HG03558 (cell line): ENCODE results near the gene DDC.

Source experiments
- ATAC-seq: cut with Tn5 transposase; IDR thresholded peaks from one replicate; pipeline ENCODE4 v1.9.1; 2021; ENCODE audit warnings: moderate number of reproducible peaks; ENCODE audit not compliant: unreplicated experiment; ENCODE audit errors: extremely low read depth

Gene DDC

DNA sequence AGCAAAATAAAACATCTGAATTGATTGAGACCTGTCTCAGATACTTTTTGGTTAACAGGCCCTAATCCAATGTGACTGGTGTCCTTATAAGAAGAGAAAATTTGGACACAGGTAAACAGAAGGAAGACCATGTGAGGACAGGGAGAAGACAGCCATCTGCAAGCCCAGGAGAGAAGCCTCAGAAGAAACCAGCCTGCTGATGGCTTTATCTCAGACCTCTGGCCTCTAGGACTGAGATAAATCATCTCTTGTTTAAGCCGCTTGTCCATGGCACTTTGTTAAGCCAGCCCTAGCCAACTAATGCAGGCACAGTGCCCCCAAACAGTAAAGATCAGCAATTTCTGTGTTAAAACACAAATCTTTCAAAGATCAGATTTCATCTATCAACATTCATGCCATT lies 73.3 kb downstream of the DDC start:
- ATAC-seq, result no peak

GRCh38 chr7:50491209-50491608 lies 74.0 kb downstream of the DDC start:
- no peak for ATAC-seq

GRCh38 chr7:50488379-50488778 lies 76.8 kb downstream of the DDC start:
- ATAC-seq, result no peak

GRCh38 chr7:50486512-50486911 lies 78.7 kb downstream of the DDC start:
- ATAC-seq, result no peak

DNA sequence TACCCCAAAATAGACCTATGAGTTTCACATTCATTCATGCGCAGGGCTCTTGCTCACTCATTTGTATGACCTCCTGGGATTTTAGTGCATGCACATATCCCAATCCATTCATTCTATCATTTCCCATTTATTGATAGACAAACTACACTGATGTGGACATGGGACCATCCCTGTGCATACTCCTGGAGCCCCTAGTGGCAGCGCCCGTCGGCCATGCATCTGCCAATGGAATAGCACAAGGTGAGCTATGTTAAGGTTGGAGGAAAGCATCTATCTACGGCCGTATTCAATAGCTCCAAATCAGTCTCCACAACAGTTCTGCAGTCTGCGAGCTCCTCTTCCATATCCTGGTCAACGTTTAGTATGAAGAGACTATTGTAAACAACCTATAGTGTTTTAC lies 83.3 kb downstream of the DDC start:
- ATAC-seq, result no peak

GRCh38 chr7:50480797-50481196 lies 84.4 kb downstream of the DDC start:
- no peak for ATAC-seq

DNA sequence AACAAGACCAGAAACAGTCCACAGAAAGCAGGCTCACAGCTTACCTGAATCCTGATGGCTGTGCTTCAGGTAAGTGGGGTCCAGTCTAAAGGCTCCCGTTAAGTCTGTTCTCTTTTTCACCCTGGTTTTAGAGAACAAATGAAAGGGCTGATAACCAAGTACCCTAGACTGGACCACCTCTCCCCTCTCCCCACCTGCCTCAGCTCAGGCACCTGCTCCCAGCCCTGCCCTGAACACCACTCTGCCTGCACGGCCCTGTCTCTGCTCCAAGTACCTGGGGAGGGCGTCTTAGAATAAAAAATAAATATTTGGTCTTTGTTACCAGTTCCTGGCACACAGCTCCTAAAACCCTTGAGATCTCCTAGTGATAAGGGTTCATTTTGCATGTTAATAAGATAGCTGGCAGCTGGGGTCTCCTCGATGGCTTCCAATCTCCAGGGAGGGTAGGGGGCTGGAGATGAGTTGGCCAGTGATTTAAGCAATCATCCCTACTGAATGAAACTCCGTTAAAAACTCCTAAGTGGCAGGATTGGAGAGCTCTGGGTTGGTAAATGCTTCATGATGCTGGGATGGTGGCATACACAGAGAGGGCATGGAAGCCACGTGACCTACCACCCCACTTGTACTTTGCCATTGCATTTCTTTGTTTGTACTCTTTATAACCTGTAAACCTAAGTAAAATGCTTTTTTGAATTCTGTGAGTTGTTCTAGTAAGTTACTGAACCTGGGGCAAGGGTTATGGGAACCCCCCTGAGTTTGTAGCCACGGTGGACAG lies 85.3 kb downstream of the DDC start:
- ATAC-seq, result no peak

GRCh38 chr7:50477640-50478039 lies 87.6 kb downstream of the DDC start:
- ATAC-seq, result no peak

DNA sequence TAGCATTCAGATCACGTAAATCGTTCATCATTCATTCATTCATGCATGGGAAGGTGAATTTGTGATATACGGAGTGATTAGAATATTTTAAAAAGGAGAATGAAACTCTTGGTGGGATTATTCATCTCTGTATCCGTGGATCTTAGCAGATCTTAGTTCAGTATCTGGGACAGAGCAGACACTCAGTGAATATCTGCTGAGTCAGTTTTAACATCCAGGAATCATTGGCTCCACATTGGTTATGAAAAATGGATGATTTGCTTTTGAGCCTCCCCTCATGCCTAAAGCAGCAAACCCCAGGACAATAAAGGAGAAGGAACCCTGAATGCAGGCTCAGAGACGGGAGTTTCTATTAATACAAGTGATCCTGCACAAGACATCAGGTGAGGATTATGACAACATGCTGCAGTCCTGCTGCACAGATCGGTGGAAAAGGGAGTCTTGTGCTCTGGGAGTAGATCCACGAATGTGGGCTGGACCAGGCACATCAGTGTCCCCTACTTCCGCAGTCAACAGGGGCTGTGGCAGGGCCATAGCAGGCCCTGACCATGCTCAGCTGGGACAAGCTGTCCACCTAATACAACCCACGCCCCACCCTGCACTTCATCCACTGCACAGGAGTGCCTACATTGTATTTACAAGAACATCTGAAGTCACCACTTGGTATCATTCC lies 88.1 kb downstream of the DDC start:
- ATAC-seq, result no peak

- ATAC-seq, result peak; percentile 44
These were observed 89.9 kb downstream of the DDC start for GRCh38 chr7:50475340-50475739.

- ATAC-seq, result no peak
These were observed 90.6 kb downstream of the DDC start for GRCh38 chr7:50474382-50475160.

DNA sequence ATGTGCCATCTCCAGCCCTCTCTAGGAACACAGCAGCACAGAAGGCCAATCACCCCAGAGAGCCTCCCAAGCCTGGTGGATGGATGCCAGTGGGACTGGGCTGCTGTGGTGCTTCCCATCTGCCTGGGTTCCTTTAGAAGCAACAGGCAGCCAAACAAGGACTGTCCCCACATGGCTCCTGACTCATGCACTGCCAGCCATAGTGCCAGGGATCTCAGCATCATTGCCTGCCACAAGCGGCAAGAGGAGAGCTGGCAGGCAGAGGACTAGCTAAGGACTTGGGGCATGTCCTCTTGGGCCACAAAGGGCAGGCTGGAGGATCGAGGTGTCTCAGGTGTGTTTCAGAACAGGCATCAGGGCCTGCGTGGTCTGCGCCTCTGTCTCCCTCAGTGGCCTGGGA lies 91.7 kb downstream of the DDC start:
- ATAC-seq, result no peak

DNA sequence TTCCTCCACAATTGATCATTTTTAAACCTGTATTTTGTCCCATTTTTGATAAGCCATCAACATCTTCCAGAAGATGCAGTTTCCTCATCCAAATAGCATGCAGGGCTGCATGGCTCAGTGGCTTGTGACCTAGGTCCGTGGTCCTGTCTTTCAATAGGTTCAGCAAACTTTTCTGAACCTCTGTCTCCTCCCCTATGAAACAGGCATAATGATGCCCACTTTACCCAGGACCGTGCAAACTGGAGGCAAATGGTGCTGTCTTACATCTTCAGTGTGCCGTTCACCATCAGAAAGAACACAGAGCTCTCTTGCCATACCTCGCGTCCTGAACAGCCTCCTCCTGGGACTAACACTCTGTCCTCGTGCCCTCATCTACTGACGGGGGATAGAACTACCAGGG lies 92.8 kb downstream of the DDC start:
- ATAC-seq, result no peak

DNA sequence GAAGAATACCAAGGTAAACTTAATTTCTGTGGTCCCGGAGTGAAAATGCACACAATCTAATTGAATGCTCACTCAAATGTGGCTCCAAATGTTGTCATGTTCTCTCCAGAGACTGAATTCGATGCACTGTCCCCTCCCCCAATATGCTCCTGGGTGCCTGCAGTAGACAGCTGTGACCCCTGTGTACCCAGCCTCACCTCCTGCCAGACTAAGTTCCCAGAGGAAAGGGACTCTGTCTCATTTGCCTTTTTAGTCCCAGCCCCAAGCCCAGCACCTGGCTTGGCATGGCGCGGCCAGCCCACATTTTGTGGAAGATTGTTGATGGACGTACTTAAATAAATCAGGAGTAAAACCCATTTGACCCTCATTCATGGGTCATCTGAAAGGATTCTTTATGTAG lies 93.2 kb downstream of the DDC start:
- no peak for ATAC-seq

GRCh38 chr7:50470250-50471163 lies 94.7 kb downstream of the DDC start:
- no peak for ATAC-seq

DNA sequence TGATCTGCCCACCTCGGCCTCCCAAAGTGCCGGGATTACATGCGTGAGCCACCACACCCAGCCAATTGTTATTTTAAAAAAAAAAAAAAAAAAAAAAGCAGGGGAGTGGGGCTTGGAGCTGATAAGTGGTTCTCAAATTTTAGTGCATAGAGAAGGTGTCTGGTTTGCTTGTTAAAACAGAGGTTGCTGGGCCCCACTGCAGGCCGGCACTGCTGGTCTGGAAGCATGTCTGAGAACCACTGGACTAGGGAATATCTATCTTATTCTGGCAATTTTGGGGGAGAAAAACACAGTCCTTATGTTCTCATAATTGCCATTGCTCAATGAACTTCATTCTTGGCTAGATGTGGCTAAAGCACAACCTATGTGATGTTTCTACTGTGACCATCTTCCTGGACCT lies 96.0 kb downstream of the DDC start:
- ATAC-seq, result no peak

- peak; percentile 62 for ATAC-seq
These were observed 97.2 kb downstream of the DDC start for GRCh38 chr7:50467817-50468610.

DNA sequence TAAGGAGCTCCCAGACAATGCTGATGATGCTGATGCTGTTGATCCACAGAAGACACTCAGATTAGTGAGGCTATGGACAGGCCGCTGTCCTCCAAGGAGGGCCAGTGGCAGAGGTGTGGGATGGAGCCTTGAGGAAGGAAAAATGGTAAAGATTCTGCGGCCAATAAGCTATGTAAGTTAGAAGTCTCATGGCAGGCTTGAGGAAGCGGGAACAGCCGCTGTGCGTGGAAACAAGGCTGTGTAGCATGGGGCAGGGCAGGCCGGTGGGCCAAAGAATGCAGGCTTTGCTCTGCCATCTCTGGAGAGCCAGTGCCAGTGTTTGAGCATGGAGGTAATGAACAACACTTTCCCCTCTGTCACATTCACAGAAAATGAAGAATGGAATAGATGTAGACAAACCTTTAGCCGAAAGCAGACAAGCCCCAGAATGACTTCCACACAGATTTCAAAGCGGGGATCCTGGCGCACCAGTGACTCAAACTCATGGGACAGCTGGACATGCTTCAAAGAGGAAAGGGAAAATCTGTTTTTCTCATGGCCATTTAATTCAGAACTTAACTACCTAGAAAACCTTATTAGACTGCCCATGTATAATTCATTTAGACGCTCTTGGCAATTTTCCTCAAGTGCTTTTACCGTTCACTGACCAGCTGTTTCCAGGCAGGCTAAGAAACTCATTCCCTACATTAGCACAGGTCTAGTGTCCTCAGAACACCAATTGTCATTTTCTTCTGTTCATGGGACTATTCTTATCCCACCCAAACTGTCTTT lies 98.2 kb downstream of the DDC start:
- ATAC-seq, result no peak

DNA sequence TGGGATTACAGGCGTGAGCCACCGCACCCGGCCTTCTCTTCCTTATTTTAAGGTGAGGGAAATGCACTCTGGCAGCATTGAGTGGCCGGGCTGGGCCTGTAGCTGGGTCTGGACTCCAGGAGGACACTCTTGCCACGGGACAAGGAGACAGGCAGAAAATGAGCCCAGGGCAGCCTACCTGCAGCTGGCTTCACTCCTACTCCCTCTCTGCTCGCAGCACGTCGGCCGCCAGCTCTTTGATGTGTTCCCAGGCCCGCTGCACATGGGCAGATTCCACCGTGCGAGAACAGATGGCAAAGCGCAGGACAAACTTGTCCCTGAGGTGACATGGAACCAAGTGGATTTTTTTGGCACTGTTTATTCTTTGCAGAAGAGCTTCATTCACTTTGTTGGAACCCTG lies 102.2 kb downstream of the DDC start:
- ATAC-seq, result no peak
